ACC112 (cell line): ENCODE results near the gene CCNL1.

Experiments used
- H2AFZ ChIP-seq: fragments of 200-600 bp; sonication (generic); one replicate; pipeline ENCODE4 v1.6.0; 2017; ENCODE audit warnings: antibody characterized with exemption, low read length; ENCODE audit not compliant: unreplicated experiment
- H3K27ac ChIP-seq: fragments of 200-600 bp; sonication (generic); 2 replicates; pipeline ENCODE4 v1.5.1; 2014; ENCODE audit warnings: low read depth, mild to moderate bottlenecking, antibody characterized with exemption, low read length, moderate library complexity
- H3K27me3 ChIP-seq: fragments of 200-600 bp; sonication (generic); 2 replicates; pipeline ENCODE4 v1.6.1; 2014; ENCODE audit warnings: mild to moderate bottlenecking, antibody characterized with exemption, low read length, moderate library complexity, mixed read lengths; ENCODE audit not compliant: insufficient read depth
- H3K36me3 ChIP-seq: fragments of 200-600 bp; sonication (generic); 2 replicates; pipeline ENCODE4 v1.6.1; 2016; ENCODE audit warnings: mild to moderate bottlenecking, antibody characterized with exemption, low read length, moderate library complexity, mixed read lengths; ENCODE audit not compliant: insufficient read depth
- H3K4me1 ChIP-seq: fragments of 200-600 bp; sonication (generic); one replicate; pipeline ENCODE4 v1.6.1; 2016; ENCODE audit warnings: low read length, mixed read lengths; ENCODE audit not compliant: insufficient read depth, unreplicated experiment, control insufficient read depth
- H3K4me3 ChIP-seq: fragments of 200-600 bp; sonication (generic); 2 replicates; pipeline ENCODE4 v1.5.1; 2014; ENCODE audit warnings: mild to moderate bottlenecking, low read depth, low read length
- H3K79me2 ChIP-seq: fragments of 200-600 bp; sonication (generic); one replicate; pipeline ENCODE4 v1.6.0; 2016; ENCODE audit warnings: low read length; ENCODE audit not compliant: control insufficient read depth, unreplicated experiment, insufficient read depth

CCNL1 gene

GRCh38 chr3:157156837-157157635 lies 2.9 kb downstream of the CCNL1 start:
- peak overlapping the region; percentile 6; the same call in 1 of the 2 replicates for H3K27ac ChIP-seq
- peaks cover 84% of the 10 kb centered on the region for H3K79me2 ChIP-seq
- peaks cover 69% of the 10 kb centered on the region for H3K36me3 ChIP-seq
- no peaks in the 10 kb centered on the region for H3K27me3 ChIP-seq
- peaks cover 44% of the 10 kb centered on the region for H3K4me1 ChIP-seq
- H2AFZ ChIP-seq = no peak overlapping the region
- H3K4me3 ChIP-seq = peak overlapping the region; percentile 98

- H3K79me2 ChIP-seq = peaks cover 92% of the 10 kb centered on the region
- H3K27me3 ChIP-seq = no peaks in the 10 kb centered on the region
- peaks cover 83% of the 10 kb centered on the region for H3K36me3 ChIP-seq
- peak overlapping the region; percentile 98 for H3K4me3 ChIP-seq
- H2AFZ ChIP-seq = no peak overlapping the region
- H3K27ac ChIP-seq = no peak overlapping the region
- H3K4me1 ChIP-seq = peaks cover 38% of the 10 kb centered on the region
Observed at GRCh38 chr3:157155591-157155990, 4.4 kb downstream of the CCNL1 start.

GRCh38 chr3:157154563-157155330 lies 5.2 kb downstream of the CCNL1 start:
- Histone ChIP-seq H3K4me3 (peak overlapping the region; percentile 98), H3K27ac (no peak overlapping the region), H3K4me1 (peaks cover 38% of the 10 kb centered on the region), H2AFZ (no peak overlapping the region), H3K36me3 (peaks cover 92% of the 10 kb centered on the region), H3K27me3 (no peaks in the 10 kb centered on the region), H3K79me2 (peaks cover 92% of the 10 kb centered on the region)

GRCh38 chr3:157152930-157153329 lies 7.0 kb downstream of the CCNL1 start:
- no peak overlapping the region for H2AFZ ChIP-seq
- no peaks in the 10 kb centered on the region for H3K27me3 ChIP-seq
- peaks cover 74% of the 10 kb centered on the region for H3K79me2 ChIP-seq
- H3K27ac ChIP-seq = no peak overlapping the region
- peaks cover 38% of the 10 kb centered on the region for H3K4me1 ChIP-seq
- peaks cover 97% of the 10 kb centered on the region for H3K36me3 ChIP-seq
- no peak overlapping the region for H3K4me3 ChIP-seq

- Histone ChIP-seq H3K36me3 (peaks cover 95% of the 10 kb centered on the region), H3K27ac (no peak overlapping the region), H3K27me3 (no peaks in the 10 kb centered on the region), H3K79me2 (peaks cover 69% of the 10 kb centered on the region), H3K4me3 (no peak overlapping the region), H2AFZ (no peak overlapping the region), H3K4me1 (peaks cover 38% of the 10 kb centered on the region)
Observed at GRCh38 chr3:157152438-157152837, 7.5 kb downstream of the CCNL1 start.

- no peak overlapping the region for H3K4me3 ChIP-seq
- peaks cover 38% of the 10 kb centered on the region for H3K4me1 ChIP-seq
- H3K27me3 ChIP-seq = no peaks in the 10 kb centered on the region
- peaks cover 61% of the 10 kb centered on the region for H3K79me2 ChIP-seq
- H2AFZ ChIP-seq = no peak overlapping the region
- H3K27ac ChIP-seq = 0 out of 2 replicates have a peak overlapping the region, but pooled peaks have one; percentile 3
- peaks cover 95% of the 10 kb centered on the region for H3K36me3 ChIP-seq
Observed at GRCh38 chr3:157151627-157152026, 8.3 kb downstream of the CCNL1 start.

- Histone ChIP-seq H3K27ac (no peak overlapping the region), H3K4me1 (peaks cover 33% of the 10 kb centered on the region), H2AFZ (no peak overlapping the region), H3K36me3 (peaks cover 92% of the 10 kb centered on the region), H3K27me3 (no peaks in the 10 kb centered on the region), H3K79me2 (peaks cover 56% of the 10 kb centered on the region), H3K4me3 (no peak overlapping the region)
Observed at GRCh38 chr3:157151151-157151550, 8.8 kb downstream of the CCNL1 start.

- H3K4me1 ChIP-seq = peaks cover 14% of the 10 kb centered on the region
- no peak overlapping the region for H2AFZ ChIP-seq
- H3K36me3 ChIP-seq = peaks cover 87% of the 10 kb centered on the region
- no peak overlapping the region for H3K4me3 ChIP-seq
- no peak overlapping the region for H3K27ac ChIP-seq
- no peaks in the 10 kb centered on the region for H3K27me3 ChIP-seq
- peaks cover 37% of the 10 kb centered on the region for H3K79me2 ChIP-seq
Observed at GRCh38 chr3:157149136-157149696, 10.7 kb downstream of the CCNL1 start.

GRCh38 chr3:157148196-157148889 lies 11.6 kb downstream of the CCNL1 start:
- H3K4me3 ChIP-seq = no peak overlapping the region

GRCh38 chr3:157147099-157147803 lies 12.7 kb downstream of the CCNL1 start:
- Histone ChIP-seq H2AFZ (no peak overlapping the region), H3K27ac (no peak overlapping the region), H3K4me1 (no peaks in the 10 kb centered on the region), H3K27me3 (no peaks in the 10 kb centered on the region), H3K36me3 (peaks cover 79% of the 10 kb centered on the region), H3K4me3 (no peak overlapping the region), H3K79me2 (peaks cover 18% of the 10 kb centered on the region)

More at GRCh38 chr3:157148196-157148889, 11.6 kb downstream of the CCNL1 start:
- no peak overlapping the region for H2AFZ ChIP-seq
- H3K36me3 ChIP-seq = peaks cover 86% of the 10 kb centered on the region
- H3K27ac ChIP-seq = no peak overlapping the region
- peaks cover 5% of the 10 kb centered on the region for H3K4me1 ChIP-seq
- peaks cover 28% of the 10 kb centered on the region for H3K79me2 ChIP-seq
- no peaks in the 10 kb centered on the region for H3K27me3 ChIP-seq
